ENCODE data around the gene LMX1B. TPM values are rescaled to one million over a fixed set of nuclear protein-coding genes. Genes with fewer than 3 reads are reported as not detected.
"Not testable (repeated sequence)": the region's sequence is repeated elsewhere in the genome, so short reads cannot be mapped to it uniquely, and the experiment has no call there.

The LMX1B gene
- polyA plus RNA-seq, 1 donor: 18.3 TPM

GRCh38 chr9:126654124-126654523 lies 40.4 kb downstream of the LMX1B start:
- no peak for DNase-seq

- not testable (repeated sequence) for DNase-seq
These were observed 42.5 kb downstream of the LMX1B start for GRCh38 chr9:126656214-126656613.

- DNase-seq: no peak
These were observed 44.6 kb downstream of the LMX1B start for GRCh38 chr9:126658201-126658825.

GRCh38 chr9:126658956-126659555 lies 45.3 kb downstream of the LMX1B start:
- DNase-seq: no peak

- DNase-seq: no peak
These were observed 47.4 kb downstream of the LMX1B start for GRCh38 chr9:126661122-126661520.

GRCh38 chr9:126661521-126662251 lies 48.0 kb downstream of the LMX1B start:
- no peak for DNase-seq

- DNase-seq: no peak
These were observed 49.9 kb downstream of the LMX1B start for GRCh38 chr9:126663661-126664072.

- no peak for DNase-seq
These were observed 51.3 kb downstream of the LMX1B start for GRCh38 chr9:126664900-126665643.

GRCh38 chr9:126665644-126666035 lies 51.9 kb downstream of the LMX1B start:
- no peak for DNase-seq

- no peak for DNase-seq
These were observed 52.6 kb downstream of the LMX1B start for GRCh38 chr9:126666155-126666803.

- DNase-seq: no peak
These were observed 53.7 kb downstream of the LMX1B start for GRCh38 chr9:126667190-126668055.

GRCh38 chr9:126668058-126668457 lies 54.3 kb downstream of the LMX1B start:
- no peak for DNase-seq

GRCh38 chr9:126669108-126669507 lies 55.4 kb downstream of the LMX1B start:
- no peak for DNase-seq

GRCh38 chr9:126670270-126670669 lies 56.5 kb downstream of the LMX1B start:
- no peak for DNase-seq

GRCh38 chr9:126671381-126671831 lies 57.7 kb downstream of the LMX1B start:
- no peak for DNase-seq

GRCh38 chr9:126671983-126672382 lies 58.3 kb downstream of the LMX1B start:
- DNase-seq: no peak

GRCh38 chr9:126672634-126673284 lies 59.0 kb downstream of the LMX1B start:
- DNase-seq: no peak

- DNase-seq: no peak
These were observed 60.1 kb downstream of the LMX1B start for GRCh38 chr9:126673689-126674364.

GRCh38 chr9:126674365-126675146 lies 60.8 kb downstream of the LMX1B start:
- DNase-seq: no peak

All from left kidney (tissue), 2 donors.